NCI-H2107 treated with DMSO at 0.1 percent for 48 hours (cell line): ENCODE data around the gene MRPL37.
A peak's percentile ranks its signal among the peaks of the same experiment; 100 is the strongest.
"Not testable (repeated sequence)": the region's sequence is repeated elsewhere in the genome, so short reads cannot be mapped to it uniquely, and the experiment has no call there.

ENCODE experiments used
- DNase-seq: peaks from one replicate; lab custom pipeline; 2025; ENCODE audit not compliant: unreplicated experiment; lab: John Stamatoyannopoulos, UW

MRPL37 gene

DNA sequence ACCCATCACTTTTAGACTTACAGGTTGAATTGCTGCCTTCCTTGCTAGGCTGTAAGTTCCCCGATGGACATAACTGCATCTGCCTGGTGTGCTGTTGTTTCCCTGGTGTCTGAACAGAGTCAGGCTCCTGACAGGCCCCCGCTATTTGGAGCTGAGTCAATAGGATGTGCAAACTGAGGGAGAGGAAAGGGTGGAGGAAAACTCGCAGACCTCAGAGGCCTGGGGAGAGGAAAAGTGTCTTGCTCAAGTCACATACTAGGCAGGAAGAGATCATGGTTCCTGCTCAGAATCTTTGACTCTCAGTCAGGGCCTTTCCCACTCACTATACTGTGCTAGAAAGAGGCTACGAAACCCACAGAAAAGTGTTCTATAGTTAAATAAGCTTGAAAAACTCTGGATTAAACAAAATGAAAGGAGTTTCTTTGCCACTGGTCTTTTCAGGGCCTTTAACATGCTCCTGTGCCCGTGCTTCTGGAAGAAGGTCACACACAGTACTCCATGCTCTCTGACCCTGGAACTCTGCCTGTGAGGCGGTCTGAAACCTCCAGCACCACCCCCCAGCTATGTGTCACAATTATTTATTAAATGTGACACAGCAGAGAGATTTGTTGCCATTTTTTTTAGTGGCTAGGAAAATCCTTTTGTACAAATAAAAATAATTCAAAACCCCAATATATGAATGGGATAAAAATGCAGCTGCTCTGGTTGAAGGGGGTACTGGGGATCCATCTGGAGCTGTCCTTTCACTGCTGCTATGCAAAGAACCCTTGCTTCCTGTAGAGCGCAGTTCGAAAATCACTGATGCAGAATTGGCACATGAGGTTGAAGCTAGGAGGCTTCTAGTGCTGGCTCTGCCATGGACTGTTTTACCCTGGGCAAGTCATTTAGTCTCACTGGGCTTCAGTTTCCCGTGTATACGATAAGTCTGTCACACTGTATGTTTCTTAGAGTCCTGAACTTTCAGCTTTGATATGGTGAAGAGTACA is 27.1 kb upstream of the MRPL37 start:
- no peak for DNase-seq

DNA sequence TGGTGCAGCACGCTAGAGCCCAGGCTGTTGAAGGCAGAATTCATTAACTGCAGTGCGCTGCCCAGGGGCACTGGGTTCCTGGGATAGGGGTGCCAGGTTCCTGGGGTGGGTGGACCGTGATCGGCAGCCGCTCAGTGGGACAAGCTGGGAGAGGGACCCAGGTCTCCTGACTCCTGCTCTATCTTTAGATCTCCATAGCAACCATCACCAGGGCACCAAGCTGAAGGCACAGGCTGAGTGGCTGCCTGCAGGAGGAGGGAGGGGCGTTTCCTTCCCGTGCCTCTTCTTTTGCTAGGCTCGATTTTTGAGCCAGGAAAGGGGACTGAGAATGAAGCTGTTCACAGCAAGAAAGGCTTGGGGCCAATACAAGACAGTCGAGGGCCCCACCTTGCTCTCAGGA is 26.3 kb upstream of the MRPL37 start:
- DNase-seq = no peak

- no peak for DNase-seq
These were observed 25.9 kb upstream of the MRPL37 start for GRCh38 chr1:54174106-54174505.

GRCh38 chr1:54176621-54177327 is 23.2 kb upstream of the MRPL37 start:
- no peak for DNase-seq

- DNase-seq = no peak
These were observed 22.2 kb upstream of the MRPL37 start for GRCh38 chr1:54177726-54178125.

- DNase-seq = no peak
These were observed 21.5 kb upstream of the MRPL37 start for GRCh38 chr1:54178296-54179070.

DNA sequence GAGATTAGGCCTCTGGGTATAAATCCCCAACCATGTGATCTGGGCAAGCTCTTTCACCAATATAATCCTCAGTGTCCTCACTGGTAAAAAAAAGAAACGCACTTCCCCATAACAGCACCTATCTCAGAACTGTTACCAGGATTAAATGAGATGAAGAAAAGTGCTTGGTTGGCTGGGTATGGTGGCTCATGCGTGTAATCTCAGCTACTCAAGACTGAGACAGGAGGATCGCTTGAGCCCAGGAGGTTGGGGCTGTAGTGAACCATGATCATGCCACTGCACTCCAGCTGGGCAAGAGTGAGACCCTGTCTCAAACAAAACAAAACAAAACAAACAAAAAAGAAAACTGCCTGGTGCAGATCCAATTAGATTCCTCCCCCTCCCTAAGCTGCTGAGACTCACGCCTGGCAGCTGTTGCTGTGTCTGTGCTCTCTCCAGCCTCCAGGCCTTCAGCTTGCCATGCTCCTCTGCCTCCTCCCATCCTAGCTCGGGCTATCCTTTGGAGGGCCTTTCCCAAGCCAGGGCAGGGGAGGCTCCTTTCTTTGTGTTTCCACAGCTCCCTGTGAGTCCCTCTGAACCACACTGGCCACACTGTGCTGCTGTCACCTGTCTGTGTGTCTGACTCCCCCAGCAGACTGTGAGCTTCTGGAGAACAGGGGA is 19.1 kb upstream of the MRPL37 start:
- no peak for DNase-seq

GRCh38 chr1:54186056-54186455 is 13.9 kb upstream of the MRPL37 start:
- no peak for DNase-seq

GRCh38 chr1:54188291-54188690 is 11.7 kb upstream of the MRPL37 start:
- DNase-seq = no peak

DNA sequence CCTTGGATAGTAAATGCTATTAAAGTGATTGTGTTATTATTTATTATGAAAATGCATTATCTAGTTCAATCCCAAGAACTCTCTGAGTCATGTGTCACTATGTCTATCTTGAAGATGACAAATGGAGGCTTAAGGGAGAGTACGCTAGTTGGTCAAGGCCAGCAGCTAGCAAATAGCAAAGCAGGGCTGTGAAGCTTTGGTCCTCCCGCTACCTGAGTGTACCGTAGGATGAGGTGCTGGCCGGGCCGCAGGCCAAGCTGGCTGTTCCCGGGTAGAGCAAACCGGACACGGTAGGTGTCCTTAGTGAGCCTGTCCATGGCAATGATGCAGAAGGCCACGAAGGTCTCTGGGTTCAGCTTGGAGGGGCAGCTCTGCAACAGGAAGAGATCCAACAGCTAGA is 9.4 kb upstream of the MRPL37 start:
- DNase-seq = no peak

DNA sequence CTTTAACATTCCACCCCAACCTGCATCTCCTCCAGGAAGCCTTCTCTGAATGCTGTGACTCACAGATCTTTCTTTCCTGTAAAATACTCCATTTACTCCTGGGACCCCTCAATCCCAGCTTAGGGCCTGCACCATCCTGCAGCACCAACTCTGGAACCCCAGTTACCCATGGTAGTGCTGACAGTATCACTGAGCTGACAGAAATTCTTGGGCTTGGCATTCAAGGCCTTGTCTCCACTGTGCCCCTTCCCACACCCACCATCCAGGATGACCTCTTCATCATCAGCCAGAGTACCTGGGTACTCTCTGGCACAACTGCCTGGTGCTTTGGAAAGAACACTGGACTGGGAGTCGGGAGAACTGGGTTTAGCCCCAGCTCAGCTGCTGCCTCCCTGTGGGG is 8.4 kb upstream of the MRPL37 start:
- DNase-seq = no peak

GRCh38 chr1:54193453-54193852 is 6.5 kb upstream of the MRPL37 start:
- DNase-seq = no peak

GRCh38 chr1:54199151-54199764 is 709 bp upstream of the MRPL37 start:
- DNase-seq = peak; percentile 43

DNA sequence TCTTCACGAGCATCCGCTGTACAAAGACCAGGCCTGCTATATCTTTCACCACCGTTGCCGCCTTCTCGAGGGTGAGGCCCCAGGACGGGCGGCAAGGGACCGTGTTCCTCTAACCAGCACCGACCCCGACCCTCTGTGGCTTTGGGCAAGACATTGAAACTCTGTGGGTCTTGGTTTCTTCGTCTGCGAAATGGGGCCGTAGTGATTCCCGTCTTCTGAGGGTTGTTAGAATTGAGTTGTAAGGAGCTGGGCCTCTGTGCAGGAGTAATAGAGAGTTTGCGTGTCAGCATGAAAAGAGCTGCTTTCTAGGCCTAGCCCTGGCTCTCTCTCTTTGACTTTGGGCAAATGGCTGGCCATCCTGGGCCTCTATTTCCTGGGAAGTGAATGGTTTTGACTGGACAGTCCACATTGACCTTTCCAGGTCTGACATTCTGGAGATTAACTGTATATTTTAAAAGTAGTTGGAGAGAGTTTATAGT is 591 bp downstream of the MRPL37 start:
- no peak for DNase-seq

DNA sequence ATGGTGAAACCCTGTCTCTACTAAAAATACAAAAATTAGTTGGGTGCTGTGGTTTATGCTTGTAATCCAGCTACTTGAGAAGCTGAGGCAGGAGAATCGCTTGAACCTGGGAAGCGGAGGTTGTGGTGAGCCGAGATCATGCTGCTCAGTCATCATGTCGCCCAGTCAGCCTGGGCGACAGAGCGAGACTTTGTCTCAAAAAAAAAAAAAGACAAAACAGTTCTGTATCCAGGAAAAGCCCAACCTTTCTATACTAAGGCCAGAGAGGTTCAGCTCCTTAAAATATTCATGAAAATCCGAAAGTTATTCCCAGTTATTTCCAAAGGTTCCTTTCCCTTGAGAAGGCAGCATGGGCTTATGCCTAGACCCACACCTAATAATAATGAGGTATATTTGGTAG is 4.2 kb downstream of the MRPL37 start:
- DNase-seq = no peak

- no peak for DNase-seq
These were observed 7.3 kb downstream of the MRPL37 start for GRCh38 chr1:54207287-54207686.

DNA sequence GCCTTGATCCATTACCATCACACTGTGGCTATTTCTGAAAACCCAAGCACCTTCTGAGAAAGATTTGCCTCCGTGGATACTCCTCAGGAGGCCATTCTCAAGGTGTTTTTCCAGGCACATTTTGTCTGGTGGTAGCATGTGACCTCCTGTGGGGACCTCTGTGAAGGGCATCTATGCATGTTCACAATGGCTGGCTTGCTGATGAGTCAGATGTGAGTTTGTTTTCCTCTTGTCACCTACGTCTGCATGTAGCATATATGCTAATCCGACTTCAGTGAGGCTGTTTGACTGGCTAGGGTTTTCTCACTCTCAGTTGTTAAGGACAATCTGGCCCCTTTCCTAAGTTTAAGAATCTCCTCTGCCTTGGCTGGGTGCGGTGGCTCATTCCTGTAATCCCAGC is 7.9 kb downstream of the MRPL37 start:
- not testable (repeated sequence) for DNase-seq

GRCh38 chr1:54212872-54213271 is 12.9 kb downstream of the MRPL37 start:
- no peak for DNase-seq

GRCh38 chr1:54215523-54215922 is 15.6 kb downstream of the MRPL37 start:
- no peak for DNase-seq
